ENCODE results near the gene BACH2.

The BACH2 gene

GRCh38 chr6:90151576-90152422 is 144.8 kb downstream of the BACH2 start:
- H3K9ac ChIP-seq (ENCODE audit: low read length in 5 of 5): no peak overlapping the region
- H3K9me3 ChIP-seq (ENCODE audit: control insufficient read depth in 5 of 5, low read length in 5 of 5): peaks cover 0 to 5% (median 3%) of the 10 kb centered on the region in 5 donors
- no peaks in the 10 kb centered on the region for H3K36me3 ChIP-seq (ENCODE audit: control insufficient read depth in 5 of 5, insufficient read depth in 5 of 5, low read length in 5 of 5)
- no peaks in the 10 kb centered on the region for H3K4me1 ChIP-seq (ENCODE audit: control insufficient read depth in 5 of 5, insufficient read depth in 5 of 5, low read length in 5 of 5)
- H3K4me3 ChIP-seq (ENCODE audit: low read depth in 1 of 5, low read length in 5 of 5): no peak overlapping the region
- no peak overlapping the region for H3K27ac ChIP-seq (ENCODE audit: low read depth, low read length)
- H3K27me3 ChIP-seq (ENCODE audit: control insufficient read depth in 5 of 5, insufficient read depth in 4 of 5, low read length in 5 of 5): no peaks in the 10 kb centered on the region

- peaks cover 0 to 5% (median 3%) of the 10 kb centered on the region in 5 donors for H3K9me3 ChIP-seq (ENCODE audit: control insufficient read depth in 5 of 5, low read length in 5 of 5)
- H3K4me3 ChIP-seq (ENCODE audit: low read depth in 1 of 5, low read length in 5 of 5): no peak overlapping the region
- no peak overlapping the region for H3K9ac ChIP-seq (ENCODE audit: low read length in 5 of 5)
- H3K4me1 ChIP-seq (ENCODE audit: control insufficient read depth in 5 of 5, insufficient read depth in 5 of 5, low read length in 5 of 5): no peaks in the 10 kb centered on the region
- no peaks in the 10 kb centered on the region for H3K27me3 ChIP-seq (ENCODE audit: control insufficient read depth in 5 of 5, insufficient read depth in 4 of 5, low read length in 5 of 5)
- H3K27ac ChIP-seq (ENCODE audit: low read depth, low read length): no peak overlapping the region
- H3K36me3 ChIP-seq (ENCODE audit: control insufficient read depth in 5 of 5, insufficient read depth in 5 of 5, low read length in 5 of 5): no peaks in the 10 kb centered on the region
Measured at GRCh38 chr6:90149280-90149679, 147.4 kb downstream of the BACH2 start.

- Histone ChIP-seq H3K27me3 (ENCODE audit: control insufficient read depth in 5 of 5, insufficient read depth in 4 of 5, low read length in 5 of 5) (no peaks in the 10 kb centered on the region), H3K4me1 (ENCODE audit: control insufficient read depth in 5 of 5, insufficient read depth in 5 of 5, low read length in 5 of 5) (no peaks in the 10 kb centered on the region), H3K4me3 (ENCODE audit: low read depth in 1 of 5, low read length in 5 of 5) (no peak overlapping the region), H3K9me3 (ENCODE audit: control insufficient read depth in 5 of 5, low read length in 5 of 5) (peaks cover 0 to 5% (median 3%) of the 10 kb centered on the region in 5 donors), H3K27ac (ENCODE audit: low read depth, low read length) (no peak overlapping the region), H3K9ac (ENCODE audit: low read length in 5 of 5) (no peak overlapping the region), H3K36me3 (ENCODE audit: control insufficient read depth in 5 of 5, insufficient read depth in 5 of 5, low read length in 5 of 5) (no peaks in the 10 kb centered on the region)
Measured at GRCh38 chr6:90148867-90149266, 147.8 kb downstream of the BACH2 start.

GRCh38 chr6:90146921-90147649 is 149.6 kb downstream of the BACH2 start:
- Histone ChIP-seq H3K27ac (ENCODE audit: low read depth, low read length) (no peak overlapping the region), H3K4me3 (ENCODE audit: low read depth in 1 of 5, low read length in 5 of 5) (no peak overlapping the region), H3K9ac (ENCODE audit: low read length in 5 of 5) (no peak overlapping the region), H3K27me3 (ENCODE audit: control insufficient read depth in 5 of 5, insufficient read depth in 4 of 5, low read length in 5 of 5) (no peaks in the 10 kb centered on the region), H3K4me1 (ENCODE audit: control insufficient read depth in 5 of 5, insufficient read depth in 5 of 5, low read length in 5 of 5) (no peaks in the 10 kb centered on the region), H3K36me3 (ENCODE audit: control insufficient read depth in 5 of 5, insufficient read depth in 5 of 5, low read length in 5 of 5) (no peaks in the 10 kb centered on the region), H3K9me3 (ENCODE audit: control insufficient read depth in 5 of 5, low read length in 5 of 5) (peaks cover 0 to 5% (median 3%) of the 10 kb centered on the region in 5 donors)

- no peaks in the 10 kb centered on the region for H3K27me3 ChIP-seq (ENCODE audit: control insufficient read depth in 5 of 5, insufficient read depth in 4 of 5, low read length in 5 of 5)
- no peak overlapping the region for H3K9ac ChIP-seq (ENCODE audit: low read length in 5 of 5)
- peaks cover 0 to 5% (median 3%) of the 10 kb centered on the region in 5 donors for H3K9me3 ChIP-seq (ENCODE audit: control insufficient read depth in 5 of 5, low read length in 5 of 5)
- H3K36me3 ChIP-seq (ENCODE audit: control insufficient read depth in 5 of 5, insufficient read depth in 5 of 5, low read length in 5 of 5): no peaks in the 10 kb centered on the region
- H3K27ac ChIP-seq (ENCODE audit: low read depth, low read length): no peak overlapping the region
- H3K4me1 ChIP-seq (ENCODE audit: control insufficient read depth in 5 of 5, insufficient read depth in 5 of 5, low read length in 5 of 5): no peaks in the 10 kb centered on the region
- no peak overlapping the region for H3K4me3 ChIP-seq (ENCODE audit: low read depth in 1 of 5, low read length in 5 of 5)
Measured at GRCh38 chr6:90146024-90146423, 150.6 kb downstream of the BACH2 start.

GRCh38 chr6:90144928-90145555 is 151.6 kb downstream of the BACH2 start:
- Histone ChIP-seq H3K27me3 (ENCODE audit: control insufficient read depth in 5 of 5, insufficient read depth in 4 of 5, low read length in 5 of 5) (no peaks in the 10 kb centered on the region), H3K4me3 (ENCODE audit: low read depth in 1 of 5, low read length in 5 of 5) (no peak overlapping the region), H3K9me3 (ENCODE audit: control insufficient read depth in 5 of 5, low read length in 5 of 5) (no peaks in the 10 kb centered on the region), H3K36me3 (ENCODE audit: control insufficient read depth in 5 of 5, insufficient read depth in 5 of 5, low read length in 5 of 5) (no peaks in the 10 kb centered on the region), H3K9ac (ENCODE audit: low read length in 5 of 5) (no peak overlapping the region), H3K4me1 (ENCODE audit: control insufficient read depth in 5 of 5, insufficient read depth in 5 of 5, low read length in 5 of 5) (no peaks in the 10 kb centered on the region), H3K27ac (ENCODE audit: low read depth, low read length) (no peak overlapping the region)

GRCh38 chr6:90144396-90144795 is 152.2 kb downstream of the BACH2 start:
- no peaks in the 10 kb centered on the region for H3K36me3 ChIP-seq (ENCODE audit: control insufficient read depth in 5 of 5, insufficient read depth in 5 of 5, low read length in 5 of 5)
- no peaks in the 10 kb centered on the region for H3K4me1 ChIP-seq (ENCODE audit: control insufficient read depth in 5 of 5, insufficient read depth in 5 of 5, low read length in 5 of 5)
- H3K9ac ChIP-seq (ENCODE audit: low read length in 5 of 5): no peak overlapping the region
- no peaks in the 10 kb centered on the region for H3K27me3 ChIP-seq (ENCODE audit: control insufficient read depth in 5 of 5, insufficient read depth in 4 of 5, low read length in 5 of 5)
- no peaks in the 10 kb centered on the region for H3K9me3 ChIP-seq (ENCODE audit: control insufficient read depth in 5 of 5, low read length in 5 of 5)
- H3K27ac ChIP-seq (ENCODE audit: low read depth, low read length): no peak overlapping the region
- H3K4me3 ChIP-seq (ENCODE audit: low read depth in 1 of 5, low read length in 5 of 5): no peak overlapping the region

- Histone ChIP-seq H3K27me3 (ENCODE audit: control insufficient read depth in 5 of 5, insufficient read depth in 4 of 5, low read length in 5 of 5) (no peaks in the 10 kb centered on the region), H3K9ac (ENCODE audit: low read length in 5 of 5) (no peak overlapping the region), H3K4me1 (ENCODE audit: control insufficient read depth in 5 of 5, insufficient read depth in 5 of 5, low read length in 5 of 5) (no peaks in the 10 kb centered on the region), H3K36me3 (ENCODE audit: control insufficient read depth in 5 of 5, insufficient read depth in 5 of 5, low read length in 5 of 5) (no peaks in the 10 kb centered on the region), H3K4me3 (ENCODE audit: low read depth in 1 of 5, low read length in 5 of 5) (no peak overlapping the region), H3K9me3 (ENCODE audit: control insufficient read depth in 5 of 5, low read length in 5 of 5) (no peaks in the 10 kb centered on the region), H3K27ac (ENCODE audit: low read depth, low read length) (no peak overlapping the region)
Measured at GRCh38 chr6:90140683-90141082, 156.0 kb downstream of the BACH2 start.

- Histone ChIP-seq H3K36me3 (ENCODE audit: control insufficient read depth in 5 of 5, insufficient read depth in 5 of 5, low read length in 5 of 5) (no peaks in the 10 kb centered on the region), H3K27me3 (ENCODE audit: control insufficient read depth in 5 of 5, insufficient read depth in 4 of 5, low read length in 5 of 5) (no peaks in the 10 kb centered on the region), H3K27ac (ENCODE audit: low read depth, low read length) (no peak overlapping the region), H3K4me3 (ENCODE audit: low read depth in 1 of 5, low read length in 5 of 5) (no peak overlapping the region), H3K9me3 (ENCODE audit: control insufficient read depth in 5 of 5, low read length in 5 of 5) (no peaks in the 10 kb centered on the region), H3K9ac (ENCODE audit: low read length in 5 of 5) (no peak overlapping the region), H3K4me1 (ENCODE audit: control insufficient read depth in 5 of 5, insufficient read depth in 5 of 5, low read length in 5 of 5) (no peaks in the 10 kb centered on the region)
Measured at GRCh38 chr6:90139272-90139817, 157.3 kb downstream of the BACH2 start.

All from subcutaneous abdominal adipose tissue (tissue), 5 donors.